HepG2 (cell line): ENCODE measurements around the gene GRIK4. TPM values are rescaled to one million over a fixed set of nuclear protein-coding genes. Genes with fewer than 3 reads are reported as not detected.

Source experiments
- ATAC-seq: fragments of 200-7000 bp; cut with Tn5 transposase; 3 replicates; pipeline ENCODE4 v1.9.1; 2020; ENCODE audit warnings: mild to moderate bottlenecking, moderate library complexity
- BruUV-seq: library from RNA; stranded (reverse); fragments of 400-500 nt; replicated peaks from 2 replicates; lab custom pipeline; 2021; lab: Mats Ljungman, UMichigan
- CTCF ChIA-PET: fragments of 300-600 bp; formaldehyde crosslinking; extraction: SDS; loops from one replicate; lab custom pipeline; 2021; ENCODE audit warnings: low total read pairs, inconsistent platforms, low intra/inter-chr PET ratio; lab: Yijun Ruan, JAX
- POLR2A ChIA-PET: fragments of 350-600 bp; sonication (Branson Sonifier 250); formaldehyde crosslinking; loops from one replicate; lab custom pipeline; 2020; ENCODE audit warnings: antibody characterized with exemption, inconsistent platforms; lab: Yijun Ruan, JAX
- DNase-seq: peaks from one replicate; pipeline ENCODE4 v3.0.0-alpha.2; 2015; ENCODE audit warnings: low spot score
- FAIRE-seq: peaks from 3 replicates; lab custom pipeline; 2011; peaks lifted over from hg19 to GRCh38; lab: Jason Lieb, UNC
- H2AFZ ChIP-seq: one replicate; pipeline ENCODE4 v1.6.1; 2011; ENCODE audit warnings: low read length, inconsistent platforms
- H3K27ac ChIP-seq: fragments of 300-600 bp; 3 replicates; pipeline ENCODE4 v1.8.0; 2011; ENCODE audit warnings: mixed run types, mild to moderate bottlenecking, mixed read lengths, low read length, inconsistent platforms; ENCODE audit not compliant: insufficient read depth; ENCODE audit errors: extremely low read length
- H3K27me3 ChIP-seq, 2 experiments: fragments of 200-600 bp in 1 of 2; 2 replicates in 1 of 2; 3 replicates in 1 of 2; pipeline versions ENCODE4 v1.6.0 to v1.8.0; 2011; ENCODE audit warnings: low read length in 2 of 2, mild to moderate bottlenecking in 2 of 2, moderate library complexity in 2 of 2, inconsistent platforms in 1 of 2; ENCODE audit not compliant: insufficient read depth in 2 of 2, control insufficient read depth in 1 of 2
- H3K36me3 ChIP-seq, 2 experiments: fragments of 200-600 bp in 1 of 2; replicated peaks in 1 of 2; 2 replicates in 1 of 2; 3 replicates in 1 of 2; pipeline versions ENCODE4 v1.5.1 to v1.8.0; 2011; ENCODE audit warnings: low read length in 2 of 2, inconsistent platforms in 1 of 2; ENCODE audit not compliant: insufficient read depth in 2 of 2, control insufficient read depth in 1 of 2
- H3K4me1 ChIP-seq: 2 replicates; pipeline ENCODE4 v1.5.1; 2012; ENCODE audit warnings: low read length, inconsistent platforms; ENCODE audit not compliant: insufficient read depth
- H3K4me2 ChIP-seq: 2 replicates; pipeline ENCODE4 v1.6.0; 2011; ENCODE audit warnings: low read depth, low read length, inconsistent platforms
- H3K4me3 ChIP-seq, 3 experiments: fragments of 200-600 bp in 1 of 3; sonication (generic), shearing (Covaris generic) in 1 of 3; replicated peaks in 1 of 3; 2 replicates each; pipeline ENCODE4 v1.5.1; 2011 to 2016; ENCODE audit warnings: low read length in 3 of 3, inconsistent platforms in 2 of 3, low read depth in 2 of 3, mild to moderate bottlenecking in 2 of 3, control low read depth in 1 of 3, mixed read lengths in 1 of 3; ENCODE audit not compliant: insufficient read depth in 1 of 3
- H3K79me2 ChIP-seq: one replicate; pipeline ENCODE4 v1.6.1; 2011; ENCODE audit warnings: low read length, inconsistent platforms; ENCODE audit not compliant: insufficient read depth
- H3K9ac ChIP-seq: 2 replicates; pipeline ENCODE4 v1.6.0; 2011; ENCODE audit warnings: mild to moderate bottlenecking, low read depth, low read length, inconsistent platforms; ENCODE audit not compliant: insufficient read depth
- H3K9me3 ChIP-seq: 2 replicates; pipeline ENCODE4 v1.5.1; 2012; ENCODE audit warnings: mild to moderate bottlenecking, low read length
- H4K20me1 ChIP-seq: 2 replicates; pipeline ENCODE4 v1.6.0; 2011; ENCODE audit warnings: inconsistent platforms, mild to moderate bottlenecking, low read length, moderate library complexity; ENCODE audit not compliant: insufficient read depth
- BORCS8-MEF2B ChIP-seq: sonication (generic); formaldehyde crosslinking; IDR thresholded peaks from 2 replicates; pipeline ENCODE4 v1.8.0; 2022; ENCODE audit warnings: mild to moderate bottlenecking, missing genetic modification reagents
- EP300 ChIP-seq, 3 experiments: sonication (generic) in 1 of 3; formaldehyde crosslinking in 1 of 3; IDR thresholded peaks; 2 replicates each; pipeline versions ENCODE4 v1.5.1 to v1.6.1; 2011 to 2020; ENCODE audit warnings: low read depth in 2 of 3, low read length in 2 of 3, borderline replicate concordance in 1 of 3, improper control_type of control experiment in 1 of 3, mild to moderate bottlenecking in 1 of 3, missing genetic modification reagents in 1 of 3, moderate library complexity in 1 of 3
- FOXA3 ChIP-seq: IDR thresholded peaks from 2 replicates; pipeline ENCODE4 v1.6.1; 2016; ENCODE audit warnings: missing genetic modification reagents, missing compliant biosample characterization
- HDAC1 ChIP-seq: sonication (generic); formaldehyde crosslinking; IDR thresholded peaks from 2 replicates; pipeline ENCODE4 v1.5.1; 2020; ENCODE audit warnings: mild to moderate bottlenecking, missing genetic modification reagents
- HNF4A ChIP-seq: sonication (generic); formaldehyde crosslinking; IDR thresholded peaks from 2 replicates; pipeline ENCODE4 v1.4.0; 2020; ENCODE audit warnings: missing genetic modification reagents
- HNRNPLL ChIP-seq: fragments of 200-400 bp; formaldehyde crosslinking; IDR thresholded peaks from 2 replicates; pipeline ENCODE4 v1.6.1; 2017; ENCODE audit warnings: mild to moderate bottlenecking, low read depth, low read length; ENCODE audit not compliant: poor library complexity, severe bottlenecking
- MED1 ChIP-seq: sonication (generic); formaldehyde crosslinking; IDR thresholded peaks from 2 replicates; pipeline ENCODE4 v1.4.0; 2020; ENCODE audit warnings: missing genetic modification reagents
- NAIF1 ChIP-seq: sonication (generic); formaldehyde crosslinking; IDR thresholded peaks from 2 replicates; pipeline ENCODE4 v1.5.0; 2020; ENCODE audit warnings: mild to moderate bottlenecking, missing genetic modification reagents, borderline replicate concordance
- NR2F2 ChIP-seq: IDR thresholded peaks from 2 replicates; pipeline ENCODE4 v1.6.1; 2012; ENCODE audit warnings: low read depth, inconsistent platforms, borderline replicate concordance
- PITX1 ChIP-seq: sonication (generic); formaldehyde crosslinking; IDR thresholded peaks from 2 replicates; pipeline ENCODE4 v1.5.1; 2020; ENCODE audit warnings: mild to moderate bottlenecking, missing genetic modification reagents
- SAP130 ChIP-seq: IDR thresholded peaks from 2 replicates; pipeline ENCODE4 v1.6.1; 2016; ENCODE audit warnings: low read depth
- SOX6 ChIP-seq, 2 experiments: fragments of 450-650 bp in 1 of 2; sonication (generic) in 1 of 2; formaldehyde crosslinking in 1 of 2; IDR thresholded peaks; 2 replicates each; pipeline versions ENCODE4 v1.4.0 to v1.6.1; 2017 to 2020; ENCODE audit warnings: antibody characterized with exemption in 1 of 2, mild to moderate bottlenecking in 1 of 2, missing genetic modification reagents in 1 of 2
- ZFP36 ChIP-seq: fragments of 150-350 bp; IDR thresholded peaks from 2 replicates; pipeline ENCODE4 v1.6.1; 2018; ENCODE audit warnings: borderline replicate concordance, low read length, low read depth; ENCODE audit not compliant: partially characterized antibody
- ZFP41 ChIP-seq: sonication (generic); formaldehyde crosslinking; IDR thresholded peaks from 2 replicates; pipeline ENCODE4 v1.4.0; 2020; ENCODE audit warnings: mild to moderate bottlenecking, missing genetic modification reagents, borderline replicate concordance
- ZMYM3 ChIP-seq: sonication (generic); formaldehyde crosslinking; IDR thresholded peaks from 2 replicates; pipeline ENCODE4 v1.5.1; 2020; ENCODE audit warnings: mild to moderate bottlenecking, missing genetic modification reagents
- ZNF136 ChIP-seq: sonication (generic); formaldehyde crosslinking; IDR thresholded peaks from 2 replicates; pipeline ENCODE4 v1.8.1; 2022; ENCODE audit warnings: low read depth, mild to moderate bottlenecking, moderate library complexity, missing genetic modification reagents
- ZNF44 ChIP-seq: sonication (generic); formaldehyde crosslinking; IDR thresholded peaks from 2 replicates; pipeline ENCODE4 v1.5.1; 2020; ENCODE audit warnings: mild to moderate bottlenecking, missing genetic modification reagents
- ZNF557 ChIP-seq: sonication (generic); formaldehyde crosslinking; IDR thresholded peaks from 2 replicates; pipeline ENCODE4 v1.4.0; 2020; ENCODE audit warnings: missing genetic modification reagents
- ZNF644 ChIP-seq: IDR thresholded peaks from 2 replicates; pipeline ENCODE4 v1.6.1; 2016; ENCODE audit warnings: low read depth
- WGBS: methylation state at CpG from one replicate; pipeline ENCODE4 v1.1.6; 2017; ENCODE audit warnings: low lambda C conversion rate; 5-methylcytosine and 5-hydroxymethylcytosine counted together
- in situ Hi-C: cut with HindIII; loops from 2 replicates; pipeline ENCODE4 v1.10.0; 2017; ENCODE audit warnings: low pct_unique_long_range_greater_than_20kb; ENCODE audit not compliant: extremely low pct_ligation_motif_present
- intact Hi-C: fragments of 100-400 bp; cut with micrococcal nuclease; formaldehyde crosslinking; loops from one replicate; pipeline ENCODE4 v1.10.0; 2022; ENCODE audit not compliant: unreplicated experiment
- polyA plus RNA-seq, 8 experiments: library from polyadenylated mRNA; depleted of rRNA in 3 of 8; stranded (reverse) in 7 of 8; unstranded in 1 of 8; fragments of >200 nt; fragmentation: Illumina TruSeq in 4 of 8; extraction: Trizol in 4 of 8; gene quantifications; 2 replicates each; pipeline versions ENCODE4 v1.2.1 to v1.2.3, GENCODE V29; 2011 to 2016; ENCODE audit warnings: low read depth in 4 of 8, missing spikeins in 1 of 8, mixed read lengths in 1 of 8; ENCODE audit not compliant: insufficient read depth in 1 of 8
- total RNA-seq, 5 experiments: library from RNA; depleted of rRNA; stranded (reverse); fragments of >200 nt; fragmentation: Illumina TruSeq; extraction: Trizol; gene quantifications; 2 replicates each; pipeline ENCODE4 v1.2.3, GENCODE V29; 2016; ENCODE audit warnings: low read depth in 1 of 5
- TF ChIP-seq, protein P1 (sequence below): sonication (generic); formaldehyde crosslinking; IDR thresholded peaks from 2 replicates; pipeline ENCODE4 v1.4.0; 2020; ENCODE audit warnings: mild to moderate bottlenecking, missing genetic modification reagents, borderline replicate concordance

The GRIK4 gene
- total and polyA plus RNA-seq, 2 of the 13 experiments (the other 11 are each of a cell fraction or from before 2014, with no cell fraction given): 0.04 to 0.07 TPM

DNA sequence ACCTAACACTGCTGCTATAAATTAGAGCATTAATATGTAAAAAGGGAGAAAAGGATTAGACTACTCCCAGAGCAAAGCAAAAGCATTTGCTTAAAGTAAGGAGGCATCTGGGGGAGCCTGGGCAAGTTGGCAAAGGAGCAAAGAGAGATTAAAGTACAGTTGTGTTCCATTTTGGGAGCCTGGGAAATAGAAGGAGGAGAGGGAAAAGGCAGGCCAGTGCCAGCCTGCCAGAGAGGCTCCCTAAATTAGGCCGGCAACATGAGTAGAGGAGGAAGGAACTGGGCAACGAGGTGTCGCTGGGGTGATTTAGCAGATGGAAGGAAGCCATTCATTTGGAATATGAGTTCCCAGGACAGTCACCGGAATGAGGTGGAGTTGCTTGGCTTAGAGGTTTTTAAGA is 326.1 kb downstream of the GRIK4 start (continued):
- TF ChIP-seq ZNF557 (CRISPR knock-in tag): no peak
- TF ChIP-seq ZFP41: no peak
- no peak for TF ChIP-seq ZNF44
- TF ChIP-seq ZNF136 (CRISPR knock-in tag): no peak

GRCh38 chr11:120839201-120839600 is 327.7 kb downstream of the GRIK4 start:
- BruUV-seq: no TSS peak
- no peak for TF ChIP-seq SOX6 (IDR thresholded peaks at IDR 0.05)
- 0 out of 2 replicates have a peak, but pooled peaks have one; percentile 20 for TF ChIP-seq SOX6 (CRISPR knock-in tag; IDR thresholded peaks at IDR 0.05)
- no peak for TF ChIP-seq NAIF1 (CRISPR knock-in tag)
- TF ChIP-seq, protein P1, sequence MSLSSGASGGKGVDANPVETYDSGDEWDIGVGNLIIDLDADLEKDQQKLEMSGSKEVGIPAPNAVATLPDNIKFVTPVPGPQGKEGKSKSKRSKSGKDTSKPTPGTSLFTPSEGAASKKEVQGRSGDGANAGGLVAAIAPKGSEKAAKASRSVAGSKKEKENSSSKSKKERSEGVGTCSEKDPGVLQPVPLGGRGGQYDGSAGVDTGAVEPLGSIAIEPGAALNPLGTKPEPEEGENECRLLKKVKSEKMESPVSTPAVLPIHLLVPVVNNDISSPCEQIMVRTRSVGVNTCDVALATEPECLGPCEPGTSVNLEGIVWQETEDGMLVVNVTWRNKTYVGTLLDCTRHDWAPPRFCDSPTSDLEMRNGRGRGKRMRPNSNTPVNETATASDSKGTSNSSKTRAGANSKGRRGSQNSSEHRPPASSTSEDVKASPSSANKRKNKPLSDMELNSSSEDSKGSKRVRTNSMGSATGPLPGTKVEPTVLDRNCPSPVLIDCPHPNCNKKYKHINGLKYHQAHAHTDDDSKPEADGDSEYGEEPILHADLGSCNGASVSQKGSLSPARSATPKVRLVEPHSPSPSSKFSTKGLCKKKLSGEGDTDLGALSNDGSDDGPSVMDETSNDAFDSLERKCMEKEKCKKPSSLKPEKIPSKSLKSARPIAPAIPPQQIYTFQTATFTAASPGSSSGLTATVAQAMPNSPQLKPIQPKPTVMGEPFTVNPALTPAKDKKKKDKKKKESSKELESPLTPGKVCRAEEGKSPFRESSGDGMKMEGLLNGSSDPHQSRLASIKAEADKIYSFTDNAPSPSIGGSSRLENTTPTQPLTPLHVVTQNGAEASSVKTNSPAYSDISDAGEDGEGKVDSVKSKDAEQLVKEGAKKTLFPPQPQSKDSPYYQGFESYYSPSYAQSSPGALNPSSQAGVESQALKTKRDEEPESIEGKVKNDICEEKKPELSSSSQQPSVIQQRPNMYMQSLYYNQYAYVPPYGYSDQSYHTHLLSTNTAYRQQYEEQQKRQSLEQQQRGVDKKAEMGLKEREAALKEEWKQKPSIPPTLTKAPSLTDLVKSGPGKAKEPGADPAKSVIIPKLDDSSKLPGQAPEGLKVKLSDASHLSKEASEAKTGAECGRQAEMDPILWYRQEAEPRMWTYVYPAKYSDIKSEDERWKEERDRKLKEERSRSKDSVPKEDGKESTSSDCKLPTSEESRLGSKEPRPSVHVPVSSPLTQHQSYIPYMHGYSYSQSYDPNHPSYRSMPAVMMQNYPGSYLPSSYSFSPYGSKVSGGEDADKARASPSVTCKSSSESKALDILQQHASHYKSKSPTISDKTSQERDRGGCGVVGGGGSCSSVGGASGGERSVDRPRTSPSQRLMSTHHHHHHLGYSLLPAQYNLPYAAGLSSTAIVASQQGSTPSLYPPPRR (CRISPR knock-in tag): peak; percentile 28; the same call in 1 of the 2 replicates
- TF ChIP-seq EP300 (IDR thresholded peaks at IDR 0.05; ENCODE audit: low read depth in 2 of 2, low read length in 2 of 2): peak in 1 of 2 experiments; percentile 47; a peak in 1 of 4 replicates
- no peak for TF ChIP-seq EP300 (CRISPR knock-in tag; IDR thresholded peaks at IDR 0.05; ENCODE audit: borderline replicate concordance)
- peak; percentile 32; the same call in 1 of the 2 replicates for TF ChIP-seq PITX1 (CRISPR knock-in tag)
- TF ChIP-seq MED1: 0 out of 2 replicates have a peak, but pooled peaks have one; percentile 14
- TF ChIP-seq ZMYM3: peak; percentile 83
- no peak for TF ChIP-seq HNRNPLL
- TF ChIP-seq NR2F2: peak; percentile 58; the same call in 1 of the 2 replicates
- TF ChIP-seq SAP130 (CRISPR knock-in tag): 0 out of 2 replicates have a peak, but pooled peaks have one; percentile 18
- peak; percentile 37; the same call in 1 of the 2 replicates for TF ChIP-seq FOXA3 (CRISPR knock-in tag)
- TF ChIP-seq ZNF644 (CRISPR knock-in tag): 0 out of 2 replicates have a peak, but pooled peaks have one; percentile 38
- TF ChIP-seq HNF4A (CRISPR knock-in tag): peak; percentile 54
- TF ChIP-seq BORCS8-MEF2B: no peak
- peak; percentile 61 for TF ChIP-seq ZFP36
- peak; percentile 31; the same call in 1 of the 2 replicates for TF ChIP-seq HDAC1 (CRISPR knock-in tag)

More at GRCh38 chr11:120839201-120839600, 327.7 kb downstream of the GRIK4 start:
- Histone ChIP-seq H3K79me2 (no peaks in the 10 kb centered on the region), H3K4me3 (no peak overlapping the region), H3K4me1 (peaks cover 56% of the 10 kb centered on the region), H3K36me3 (no peaks in the 10 kb centered on the region), H3K27ac (no peak overlapping the region), H3K27me3 (no peaks in the 10 kb centered on the region; a peak in 1 of 5 replicates), H3K9ac (no peak overlapping the region), H3K4me2 (peak overlapping the region; percentile 62), H3K9me3 (no peaks in the 10 kb centered on the region), H2AFZ (no peak overlapping the region), H4K20me1 (no peaks in the 10 kb centered on the region)
- 0% methylated on average over 3 of the region's 3 CpGs for WGBS
- FAIRE-seq: peak; percentile 39
- DNase-seq: peak; percentile 10
- intact Hi-C loops (no loop called here), in situ Hi-C loops (no loop called here)
- ChIA-PET CTCF (no interaction called here), POLR2A (no interaction called here)
- peak; percentile 58 for ATAC-seq
